Liver (tissue), 9 donors: ENCODE data around the gene MFN1. TPM values are rescaled to one million over a fixed set of nuclear protein-coding genes. Genes with fewer than 3 reads are reported as not detected.

Experiments
- DNase-seq: peaks from one replicate; pipeline ENCODE4 v3.0.0-alpha.2; 2017; ENCODE audit warnings: low spot score
- H3K27ac ChIP-seq, 2 donors: one replicate each; pipeline ENCODE4 v1.7.0; 2013; ENCODE audit warnings: inconsistent platforms in 2 of 2, low read length in 2 of 2, control low read depth in 1 of 2, low read depth in 1 of 2, mild to moderate bottlenecking in 1 of 2
- H3K27me3 ChIP-seq, 4 donors: one replicate each; pipeline versions ENCODE4 v1.6.1 to v1.7.0; 2013; ENCODE audit warnings: low read length in 3 of 4, inconsistent platforms in 1 of 4, mild to moderate bottlenecking in 1 of 4, moderate library complexity in 1 of 4; ENCODE audit not compliant: control insufficient read depth in 4 of 4, insufficient read depth in 4 of 4
- H3K36me3 ChIP-seq, 4 donors: one replicate each; pipeline versions ENCODE4 v1.6.1 to v1.7.0; 2013; ENCODE audit warnings: low read length in 3 of 4, mild to moderate bottlenecking in 3 of 4, low read depth in 1 of 4, moderate library complexity in 1 of 4; ENCODE audit not compliant: control insufficient read depth in 4 of 4, insufficient read depth in 3 of 4
- H3K4me1 ChIP-seq, 4 donors: one replicate each; pipeline versions ENCODE4 v1.6.1 to v1.7.0; 2013; ENCODE audit warnings: low read length in 3 of 4, mild to moderate bottlenecking in 3 of 4, moderate library complexity in 1 of 4; ENCODE audit not compliant: control insufficient read depth in 4 of 4, insufficient read depth in 4 of 4
- H3K4me3 ChIP-seq, 3 donors: one replicate each; pipeline versions ENCODE4 v1.6.1 to v1.7.0; 2013; ENCODE audit warnings: low read length in 3 of 3, control low read depth in 1 of 3, low read depth in 1 of 3, mild to moderate bottlenecking in 1 of 3
- H3K9ac ChIP-seq, 2 donors: one replicate each; pipeline ENCODE4 v1.7.0; 2013; ENCODE audit warnings: low read length in 2 of 2, mild to moderate bottlenecking in 2 of 2, moderate library complexity in 2 of 2, control low read depth in 1 of 2, low read depth in 1 of 2
- H3K9me3 ChIP-seq, 4 donors: one replicate each; pipeline versions ENCODE4 v1.6.1 to v1.7.0; 2013; ENCODE audit warnings: low read length in 3 of 4; ENCODE audit not compliant: control insufficient read depth in 4 of 4
- HNF4G ChIP-seq: IDR thresholded peaks from 2 replicates; pipeline ENCODE4 v1.6.1; 2016; ENCODE audit warnings: antibody characterized with exemption
- NR2F2 ChIP-seq: IDR thresholded peaks from 2 replicates; pipeline ENCODE4 v1.6.1; 2016; ENCODE audit warnings: antibody characterized with exemption
- RAD21 ChIP-seq, 2 donors: IDR thresholded peaks; 2 replicates each; pipeline ENCODE4 v1.6.1; 2016; ENCODE audit warnings: antibody characterized with exemption in 2 of 2, mild to moderate bottlenecking in 2 of 2
- WGBS: extraction: QIAGEN DNeasy Blood & Tissue Kit; methylation state at CpG from one replicate; pipeline ENCODE4 v1.1.7; 2013; 5-methylcytosine and 5-hydroxymethylcytosine counted together
- polyA plus RNA-seq, 2 donors: library from polyadenylated mRNA; stranded (reverse) in 1 of 2; unstranded in 1 of 2; fragments of 200-250 nt in 1 of 2; fragments of >200 nt in 1 of 2; fragmentation: Nextera tagmentation in 1 of 2; extraction: Ambion mirVana in 1 of 2; gene quantifications; one replicate each; pipeline versions ENCODE4 v1.2.1 to v1.2.3, GENCODE V29; 2013 to 2015
- total RNA-seq, 2 donors: library from RNA; depleted of rRNA; stranded (reverse); fragments of >200 nt; gene quantifications; one replicate each; pipeline ENCODE4 v1.2.3, GENCODE V29; 2014
- TF ChIP-seq, protein P1 (sequence below): IDR thresholded peaks from 2 replicates; pipeline ENCODE4 v1.6.1; 2016; ENCODE audit warnings: antibody characterized with exemption
- TF ChIP-seq, protein P2 (sequence below): IDR thresholded peaks from 2 replicates; pipeline ENCODE4 v1.6.1; 2016; ENCODE audit warnings: antibody characterized with exemption
- TF ChIP-seq, protein P3 (sequence below): IDR thresholded peaks from 2 replicates; pipeline ENCODE4 v1.6.1; 2016; ENCODE audit warnings: antibody characterized with exemption, mild to moderate bottlenecking
- TF ChIP-seq, protein P4 (sequence below): fragments of 150-350 bp; IDR thresholded peaks from 2 replicates; pipeline ENCODE4 v1.5.1; 2017; ENCODE audit warnings: improper control_type of control experiment, low read depth, low read length; ENCODE audit not compliant: missing input control
- donor health status: healthy.
- donor health status: healthy.
- donor health status: healthy.
- donor health status: healthy.
- donor health status: healthy.

Gene MFN1
- total and polyA plus RNA-seq, 4 donors: 6.4 to 31.9 (median 12.7) TPM

DNA sequence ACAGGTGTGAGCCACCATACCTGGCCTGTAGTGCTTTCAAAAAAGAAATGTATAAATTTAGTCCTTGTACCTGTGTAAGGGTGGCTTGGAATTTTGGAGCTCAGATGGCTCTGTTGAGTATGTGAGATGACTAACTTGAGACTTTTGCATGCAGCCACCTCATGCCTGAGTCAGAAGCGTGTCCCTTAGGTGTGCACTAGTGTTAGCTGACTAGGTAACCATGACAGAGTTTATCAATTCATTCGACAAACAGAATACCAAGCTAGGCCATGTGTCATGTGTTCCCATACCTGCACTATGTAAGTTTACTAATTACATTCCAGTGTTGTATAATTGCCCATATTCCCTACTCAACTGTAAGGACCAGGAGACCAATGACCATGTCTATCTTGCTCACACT lies 28.6 kb upstream of the MFN1 start:
- WGBS: 97% methylated on average over 2 of the region's 2 CpGs
- no peak overlapping the region for H3K4me3 ChIP-seq
- H3K4me1 ChIP-seq: peaks cover 0 to 15% (median 4%) of the 10 kb centered on the region in 4 donors
- no peaks in the 10 kb centered on the region for H3K36me3 ChIP-seq
- H3K9ac ChIP-seq: no peak overlapping the region
- no peak for TF ChIP-seq NR2F2
- TF ChIP-seq, protein P1, sequence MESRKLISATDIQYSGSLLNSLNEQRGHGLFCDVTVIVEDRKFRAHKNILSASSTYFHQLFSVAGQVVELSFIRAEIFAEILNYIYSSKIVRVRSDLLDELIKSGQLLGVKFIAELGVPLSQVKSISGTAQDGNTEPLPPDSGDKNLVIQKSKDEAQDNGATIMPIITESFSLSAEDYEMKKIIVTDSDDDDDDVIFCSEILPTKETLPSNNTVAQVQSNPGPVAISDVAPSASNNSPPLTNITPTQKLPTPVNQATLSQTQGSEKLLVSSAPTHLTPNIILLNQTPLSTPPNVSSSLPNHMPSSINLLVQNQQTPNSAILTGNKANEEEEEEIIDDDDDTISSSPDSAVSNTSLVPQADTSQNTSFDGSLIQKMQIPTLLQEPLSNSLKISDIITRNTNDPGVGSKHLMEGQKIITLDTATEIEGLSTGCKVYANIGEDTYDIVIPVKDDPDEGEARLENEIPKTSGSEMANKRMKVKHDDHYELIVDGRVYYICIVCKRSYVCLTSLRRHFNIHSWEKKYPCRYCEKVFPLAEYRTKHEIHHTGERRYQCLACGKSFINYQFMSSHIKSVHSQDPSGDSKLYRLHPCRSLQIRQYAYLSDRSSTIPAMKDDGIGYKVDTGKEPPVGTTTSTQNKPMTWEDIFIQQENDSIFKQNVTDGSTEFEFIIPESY: no peak
- TF ChIP-seq, protein P2, sequence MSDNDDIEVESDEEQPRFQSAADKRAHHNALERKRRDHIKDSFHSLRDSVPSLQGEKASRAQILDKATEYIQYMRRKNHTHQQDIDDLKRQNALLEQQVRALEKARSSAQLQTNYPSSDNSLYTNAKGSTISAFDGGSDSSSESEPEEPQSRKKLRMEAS: no peak
- TF ChIP-seq, protein P3, sequence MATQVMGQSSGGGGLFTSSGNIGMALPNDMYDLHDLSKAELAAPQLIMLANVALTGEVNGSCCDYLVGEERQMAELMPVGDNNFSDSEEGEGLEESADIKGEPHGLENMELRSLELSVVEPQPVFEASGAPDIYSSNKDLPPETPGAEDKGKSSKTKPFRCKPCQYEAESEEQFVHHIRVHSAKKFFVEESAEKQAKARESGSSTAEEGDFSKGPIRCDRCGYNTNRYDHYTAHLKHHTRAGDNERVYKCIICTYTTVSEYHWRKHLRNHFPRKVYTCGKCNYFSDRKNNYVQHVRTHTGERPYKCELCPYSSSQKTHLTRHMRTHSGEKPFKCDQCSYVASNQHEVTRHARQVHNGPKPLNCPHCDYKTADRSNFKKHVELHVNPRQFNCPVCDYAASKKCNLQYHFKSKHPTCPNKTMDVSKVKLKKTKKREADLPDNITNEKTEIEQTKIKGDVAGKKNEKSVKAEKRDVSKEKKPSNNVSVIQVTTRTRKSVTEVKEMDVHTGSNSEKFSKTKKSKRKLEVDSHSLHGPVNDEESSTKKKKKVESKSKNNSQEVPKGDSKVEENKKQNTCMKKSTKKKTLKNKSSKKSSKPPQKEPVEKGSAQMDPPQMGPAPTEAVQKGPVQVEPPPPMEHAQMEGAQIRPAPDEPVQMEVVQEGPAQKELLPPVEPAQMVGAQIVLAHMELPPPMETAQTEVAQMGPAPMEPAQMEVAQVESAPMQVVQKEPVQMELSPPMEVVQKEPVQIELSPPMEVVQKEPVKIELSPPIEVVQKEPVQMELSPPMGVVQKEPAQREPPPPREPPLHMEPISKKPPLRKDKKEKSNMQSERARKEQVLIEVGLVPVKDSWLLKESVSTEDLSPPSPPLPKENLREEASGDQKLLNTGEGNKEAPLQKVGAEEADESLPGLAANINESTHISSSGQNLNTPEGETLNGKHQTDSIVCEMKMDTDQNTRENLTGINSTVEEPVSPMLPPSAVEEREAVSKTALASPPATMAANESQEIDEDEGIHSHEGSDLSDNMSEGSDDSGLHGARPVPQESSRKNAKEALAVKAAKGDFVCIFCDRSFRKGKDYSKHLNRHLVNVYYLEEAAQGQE: no peak
- DNase-seq: no peak
- no peaks in the 10 kb centered on the region for H3K27me3 ChIP-seq
- no peak overlapping the region for H3K27ac ChIP-seq
- H3K9me3 ChIP-seq: no peaks in the 10 kb centered on the region

DNA sequence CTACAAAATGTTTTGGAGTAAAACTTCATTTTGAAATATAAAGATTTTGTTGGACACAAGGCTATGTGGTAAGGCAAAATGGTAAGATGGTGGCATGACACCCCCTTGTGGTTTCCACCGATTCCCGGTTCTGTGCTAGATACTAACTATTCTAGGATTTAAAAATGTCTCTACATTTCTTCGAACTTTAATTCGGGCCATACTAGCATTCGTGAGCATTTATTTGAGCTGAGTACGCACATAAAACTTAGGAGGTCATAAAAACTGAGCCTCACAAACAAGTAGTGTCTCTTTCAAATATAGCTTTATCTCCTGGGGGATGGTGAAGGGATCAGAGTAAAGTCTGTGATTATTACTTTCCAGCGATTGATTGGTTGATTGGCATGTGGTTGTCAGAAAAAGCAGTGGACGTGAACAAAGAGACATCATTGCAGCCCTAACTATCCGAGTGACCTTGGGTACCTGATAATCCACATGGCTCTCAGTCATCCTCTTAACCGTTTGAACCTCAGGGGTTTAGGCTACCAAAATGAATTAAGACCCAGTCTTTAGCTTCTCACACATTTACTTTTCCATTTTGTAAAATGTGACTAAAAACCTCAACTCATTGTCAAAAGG lies 25.7 kb upstream of the MFN1 start:
- Histone ChIP-seq H3K4me1 (peaks cover 2 to 26% (median 13%) of the 10 kb centered on the region in 4 donors), H3K4me3 (peak overlapping the region; percentile 66 to 95 (median 93)), H3K27me3 (no peaks in the 10 kb centered on the region), H3K27ac (peak overlapping the region; percentile 86 to 91), H3K36me3 (peaks cover 0 to 4% (median 1%) of the 10 kb centered on the region in 4 donors), H3K9me3 (no peaks in the 10 kb centered on the region), H3K9ac (no peak overlapping the region)
- WGBS: 26% methylated on average over 10 of the region's 10 CpGs
- DNase-seq: no peak
- TF ChIP-seq HNF4G: no peak
- TF ChIP-seq, protein P4, sequence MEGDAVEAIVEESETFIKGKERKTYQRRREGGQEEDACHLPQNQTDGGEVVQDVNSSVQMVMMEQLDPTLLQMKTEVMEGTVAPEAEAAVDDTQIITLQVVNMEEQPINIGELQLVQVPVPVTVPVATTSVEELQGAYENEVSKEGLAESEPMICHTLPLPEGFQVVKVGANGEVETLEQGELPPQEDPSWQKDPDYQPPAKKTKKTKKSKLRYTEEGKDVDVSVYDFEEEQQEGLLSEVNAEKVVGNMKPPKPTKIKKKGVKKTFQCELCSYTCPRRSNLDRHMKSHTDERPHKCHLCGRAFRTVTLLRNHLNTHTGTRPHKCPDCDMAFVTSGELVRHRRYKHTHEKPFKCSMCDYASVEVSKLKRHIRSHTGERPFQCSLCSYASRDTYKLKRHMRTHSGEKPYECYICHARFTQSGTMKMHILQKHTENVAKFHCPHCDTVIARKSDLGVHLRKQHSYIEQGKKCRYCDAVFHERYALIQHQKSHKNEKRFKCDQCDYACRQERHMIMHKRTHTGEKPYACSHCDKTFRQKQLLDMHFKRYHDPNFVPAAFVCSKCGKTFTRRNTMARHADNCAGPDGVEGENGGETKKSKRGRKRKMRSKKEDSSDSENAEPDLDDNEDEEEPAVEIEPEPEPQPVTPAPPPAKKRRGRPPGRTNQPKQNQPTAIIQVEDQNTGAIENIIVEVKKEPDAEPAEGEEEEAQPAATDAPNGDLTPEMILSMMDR: peak; percentile 38
- peak; percentile 64 to 70 for TF ChIP-seq RAD21 (IDR thresholded peaks at IDR 0.05)
